ENCODE data around the gene ZSWIM4.

Gene ZSWIM4

GRCh38 chr19:13804830-13805683 lies 9.8 kb downstream of the ZSWIM4 start:
- DNase-seq (ENCODE audit: low read depth, low spot score): no peak
- no peak overlapping the region for H3K4me3 ChIP-seq (ENCODE audit: low read length)

GRCh38 chr19:13806728-13807127 lies 11.5 kb downstream of the ZSWIM4 start:
- DNase-seq (ENCODE audit: low read depth, low spot score): no peak
- no peak overlapping the region for H3K4me3 ChIP-seq (ENCODE audit: low read length)

GRCh38 chr19:13807421-13808021 lies 12.3 kb downstream of the ZSWIM4 start:
- DNase-seq (ENCODE audit: low read depth, low spot score): no peak
- no peak overlapping the region for H3K4me3 ChIP-seq (ENCODE audit: low read length)

- no peak overlapping the region for H3K4me3 ChIP-seq (ENCODE audit: low read length)
- no peak for DNase-seq (ENCODE audit: low read depth, low spot score)
Measured at GRCh38 chr19:13808856-13809255, 13.6 kb downstream of the ZSWIM4 start.

GRCh38 chr19:13812544-13812943 lies 17.3 kb downstream of the ZSWIM4 start:
- no peak for DNase-seq (ENCODE audit: low read depth, low spot score)
- no peak overlapping the region for H3K4me3 ChIP-seq (ENCODE audit: low read length)

GRCh38 chr19:13813147-13813546 lies 17.9 kb downstream of the ZSWIM4 start:
- H3K4me3 ChIP-seq (ENCODE audit: low read length): no peak overlapping the region
- no peak for DNase-seq (ENCODE audit: low read depth, low spot score)

- DNase-seq (ENCODE audit: low read depth, low spot score): no peak
- no peak overlapping the region for H3K4me3 ChIP-seq (ENCODE audit: low read length)
Measured at GRCh38 chr19:13814550-13814949, 19.3 kb downstream of the ZSWIM4 start.

GRCh38 chr19:13817018-13817614 lies 21.9 kb downstream of the ZSWIM4 start:
- no peak overlapping the region for H3K4me3 ChIP-seq (ENCODE audit: low read length)
- no peak for DNase-seq (ENCODE audit: low read depth, low spot score)

GRCh38 chr19:13817615-13818371 lies 22.6 kb downstream of the ZSWIM4 start:
- DNase-seq (ENCODE audit: low read depth, low spot score): no peak
- no peak overlapping the region for H3K4me3 ChIP-seq (ENCODE audit: low read length)

GRCh38 chr19:13819238-13819637 lies 24.0 kb downstream of the ZSWIM4 start:
- no peak for DNase-seq (ENCODE audit: low read depth, low spot score)
- H3K4me3 ChIP-seq (ENCODE audit: low read length): no peak overlapping the region

GRCh38 chr19:13821292-13821691 lies 26.0 kb downstream of the ZSWIM4 start:
- no peak overlapping the region for H3K4me3 ChIP-seq (ENCODE audit: low read length)
- no peak for DNase-seq (ENCODE audit: low read depth, low spot score)

GRCh38 chr19:13823256-13823655 lies 28.0 kb downstream of the ZSWIM4 start:
- DNase-seq (ENCODE audit: low read depth, low spot score): no peak
- no peak overlapping the region for H3K4me3 ChIP-seq (ENCODE audit: low read length)

- no peak overlapping the region for H3K4me3 ChIP-seq (ENCODE audit: low read length)
- no peak for DNase-seq (ENCODE audit: low read depth, low spot score)
Measured at GRCh38 chr19:13823901-13824300, 28.7 kb downstream of the ZSWIM4 start.

GRCh38 chr19:13824703-13825102 lies 29.5 kb downstream of the ZSWIM4 start:
- no peak overlapping the region for H3K4me3 ChIP-seq (ENCODE audit: low read length)
- no peak for DNase-seq (ENCODE audit: low read depth, low spot score)

- DNase-seq (ENCODE audit: low read depth, low spot score): no peak
- no peak overlapping the region for H3K4me3 ChIP-seq (ENCODE audit: low read length)
Measured at GRCh38 chr19:13825489-13826441, 30.5 kb downstream of the ZSWIM4 start.

GRCh38 chr19:13826652-13827235 lies 31.5 kb downstream of the ZSWIM4 start:
- DNase-seq (ENCODE audit: low read depth, low spot score): no peak
- H3K4me3 ChIP-seq (ENCODE audit: low read length): no peak overlapping the region

- H3K4me3 ChIP-seq (ENCODE audit: low read length): no peak overlapping the region
- DNase-seq (ENCODE audit: low read depth, low spot score): no peak
Measured at GRCh38 chr19:13827656-13828055, 32.4 kb downstream of the ZSWIM4 start.

- DNase-seq (ENCODE audit: low read depth, low spot score): no peak
- no peak overlapping the region for H3K4me3 ChIP-seq (ENCODE audit: low read length)
Measured at GRCh38 chr19:13830114-13830740, 35.0 kb downstream of the ZSWIM4 start.

Measured in Jurkat, Clone E6-1 (cell line).